Posterior vena cava (tissue), 2 donors: Measurements from ENCODE around the gene MEIKIN. TPM values are rescaled to one million over a fixed set of nuclear protein-coding genes. Genes with fewer than 3 reads are reported as not detected.

Experiments used
- total RNA-seq, 2 donors: library from RNA; stranded (reverse); fragmentation: NEBNext Ultra II Directional; extraction: Animal tissue kit (Norgen Biotek cat#: 25700); gene quantifications; one replicate each; pipeline ENCODE4 v1.2.1, GENCODE V29; 2021
- donor health status: DM: yes; HTN: yes; CAD: no.
- donor health status: DM: yes; HTN: yes; CAD: no.

The MEIKIN gene
- total RNA-seq, 2 donors from 2014 or later, result 1.4 TPM; not detected in 1

Other genes starting within 250 kb of the MEIKIN start
- gene FNIP1, start 148.6 kb downstream of the MEIKIN start, total RNA-seq, result 10 to 100 TPM; 34.1 to 39.5 TPM
- under 1 TPM; 0.32 to 0.62 TPM for gene ACSL6, start 66.0 kb upstream of the MEIKIN start, total RNA-seq
- gene IL3, start 115.0 kb upstream of the MEIKIN start, total RNA-seq, result not detected
- not detected for gene CSF2, start 128.1 kb upstream of the MEIKIN start, total RNA-seq